Adrenal gland (tissue), 5 donors: Measurements from ENCODE around the gene LRPAP1.

Experiments
- CTCF ChIP-seq, 6 experiments: fragments of 450-650 bp in 4 of 6; fragments of 200-600 bp in 2 of 6; sonication (generic) in 1 of 6; IDR thresholded peaks; 1 replicate in 5 of 6; 2 replicates in 1 of 6; pipeline versions ENCODE4 v1.5.1 to v1.8.0; 2016 to 2021; ENCODE audit warnings: antibody characterized with exemption in 6 of 6, mild to moderate bottlenecking in 2 of 6, moderate library complexity in 1 of 6
- POLR2A ChIP-seq, 2 donors: fragments of 450-650 bp; IDR thresholded peaks; one replicate each; pipeline ENCODE4 v1.6.1; 2017; ENCODE audit warnings: antibody characterized with exemption in 2 of 2, mild to moderate bottlenecking in 2 of 2, moderate library complexity in 1 of 2
- donor health status: DM: no; HTN: no; CAD: no.

- no peak for TF ChIP-seq POLR2A (IDR thresholded peaks at IDR 0.05)
- no peak for TF ChIP-seq CTCF (IDR thresholded peaks at IDR 0.05)
These were observed 11.9 kb downstream of the LRPAP1 start for GRCh38 chr4:3520276-3520675.
